ENCODE data around the gene TCERG1L. TPM values are rescaled to one million over a fixed set of nuclear protein-coding genes. Genes with fewer than 3 reads are reported as not detected.

Gene TCERG1L
- total RNA-seq, 1 experiment from 2014 or later = 1.5 TPM

DNA sequence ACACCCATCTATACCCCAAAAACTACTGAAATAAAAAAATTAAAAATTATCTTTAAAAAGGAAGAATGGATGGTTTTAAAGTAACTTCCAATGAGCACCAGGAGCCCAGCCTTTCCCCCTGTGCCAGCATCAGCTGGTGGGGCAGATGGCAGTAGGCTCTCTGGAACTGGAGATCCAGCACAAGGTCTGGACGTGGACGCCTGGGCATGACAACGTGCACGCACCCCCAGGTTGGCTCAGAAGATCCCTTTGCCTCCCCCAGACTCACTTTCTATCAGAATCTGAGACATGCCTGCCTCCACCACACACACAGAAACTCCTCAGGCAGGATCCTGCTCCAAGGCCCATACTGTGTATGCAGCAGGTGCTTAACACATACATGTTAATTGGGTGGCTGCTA, 35.8 kb downstream of the TCERG1L start (continued):
- TF ChIP-seq MLX (CRISPR knock-in tag; IDR thresholded peaks at IDR 0.05) (no peak), SMAD3 (CRISPR knock-in tag; IDR thresholded peaks at IDR 0.05; ENCODE audit: borderline replicate concordance) (no peak), RELA (CRISPR knock-in tag; IDR thresholded peaks at IDR 0.05; ENCODE audit: borderline replicate concordance) (no peak), SMAD4 (CRISPR knock-in tag; IDR thresholded peaks at IDR 0.05) (no peak), CBFB (CRISPR knock-in tag; IDR thresholded peaks at IDR 0.05; ENCODE audit: low read depth) (no peak), ZNF425 (CRISPR knock-in tag; conservative IDR thresholded peaks at IDR 0.05) (no peak), ERG (CRISPR knock-in tag; IDR thresholded peaks at IDR 0.05) (no peak), NR2C2 (CRISPR knock-in tag; IDR thresholded peaks at IDR 0.05) (no peak), GTF2I (CRISPR knock-in tag; conservative IDR thresholded peaks at IDR 0.05) (no peak)

DNA sequence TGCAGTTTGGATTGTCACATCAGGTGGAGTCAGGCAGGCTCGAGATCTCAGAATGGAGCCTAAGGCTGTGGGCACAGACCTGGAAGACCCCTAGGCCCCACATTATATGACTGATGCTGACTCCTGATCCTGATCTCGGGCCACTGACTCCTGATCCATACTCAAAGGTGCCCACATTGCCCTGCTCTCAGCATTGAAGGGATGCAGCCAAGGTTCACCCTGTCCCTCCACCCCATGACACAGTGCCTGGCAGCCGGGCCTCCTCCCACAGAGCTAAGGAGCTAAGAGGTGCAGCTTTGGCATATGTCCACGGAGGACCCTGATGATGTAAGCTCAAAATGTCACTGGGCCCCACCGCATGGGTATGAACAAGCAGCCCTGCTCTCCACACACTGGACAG, 36.6 kb downstream of the TCERG1L start:
- POLR2A ChIA-PET = no interaction called here
- no peak for TF ChIP-seq GTF2I (CRISPR knock-in tag; conservative IDR thresholded peaks at IDR 0.05)
- no peak for TF ChIP-seq AFF4 (CRISPR knock-in tag; IDR thresholded peaks at IDR 0.05; ENCODE audit: borderline replicate concordance)
- no peak for TF ChIP-seq STAT6 (CRISPR knock-in tag; conservative IDR thresholded peaks at IDR 0.05; ENCODE audit: low read depth)
- TF ChIP-seq JUN (CRISPR knock-in tag; IDR thresholded peaks at IDR 0.05) = no peak
- no peak for TF ChIP-seq PRDM15 (CRISPR knock-in tag; IDR thresholded peaks at IDR 0.05)
- TF ChIP-seq CREM (CRISPR knock-in tag; IDR thresholded peaks at IDR 0.05) = no peak
- TF ChIP-seq, protein P1, sequence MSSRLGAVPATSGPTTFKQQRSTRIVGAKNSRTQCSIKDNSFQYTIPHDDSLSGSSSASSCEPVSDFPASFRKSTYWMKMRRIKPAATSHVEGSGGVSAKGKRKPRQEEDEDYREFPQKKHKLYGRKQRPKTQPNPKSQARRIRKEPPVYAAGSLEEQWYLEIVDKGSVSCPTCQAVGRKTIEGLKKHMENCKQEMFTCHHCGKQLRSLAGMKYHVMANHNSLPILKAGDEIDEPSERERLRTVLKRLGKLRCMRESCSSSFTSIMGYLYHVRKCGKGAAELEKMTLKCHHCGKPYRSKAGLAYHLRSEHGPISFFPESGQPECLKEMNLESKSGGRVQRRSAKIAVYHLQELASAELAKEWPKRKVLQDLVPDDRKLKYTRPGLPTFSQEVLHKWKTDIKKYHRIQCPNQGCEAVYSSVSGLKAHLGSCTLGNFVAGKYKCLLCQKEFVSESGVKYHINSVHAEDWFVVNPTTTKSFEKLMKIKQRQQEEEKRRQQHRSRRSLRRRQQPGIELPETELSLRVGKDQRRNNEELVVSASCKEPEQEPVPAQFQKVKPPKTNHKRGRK (CRISPR knock-in tag; IDR thresholded peaks at IDR 0.05; ENCODE audit: borderline replicate concordance) = no peak
- no peak for TF ChIP-seq MXD4 (CRISPR knock-in tag; IDR thresholded peaks at IDR 0.05; ENCODE audit: borderline replicate concordance)
- no peak for TF ChIP-seq TP53 (CRISPR knock-in tag; IDR thresholded peaks at IDR 0.05)
- TF ChIP-seq USF2 (CRISPR knock-in tag; IDR thresholded peaks at IDR 0.05) = no peak
- TF ChIP-seq JAZF1 (CRISPR knock-in tag; IDR thresholded peaks at IDR 0.05) = no peak
- TF ChIP-seq ZNF317 (CRISPR knock-in tag; IDR thresholded peaks at IDR 0.05; ENCODE audit: borderline replicate concordance, low read depth) = no peak

More for the DNA sequence above, 36.6 kb downstream of the TCERG1L start:
- Mint-ChIP-seq H3K4me3 (no peak overlapping the region), H3K4me1 (no peaks in the 10 kb centered on the region), H3K27me3 (ENCODE audit: low read depth) (peaks cover 15% of the 10 kb centered on the region), H3K9me3 (peaks cover 42% of the 10 kb centered on the region), H3K36me3 (peaks cover 61% of the 10 kb centered on the region), H3K27ac (no peak overlapping the region)
- DNase-seq (ENCODE audit: low spot score) (no peak), ATAC-seq (no peak)
- CTCF ChIA-PET = no interaction called here

Measured in WTC11 (cell line).